Skin epidermis (tissue), 12 donors: ENCODE data around the gene MPPED1.

ENCODE experiments used
- H3K27ac ChIP-seq, 21 experiments: fragments of 200-600 bp; sonication (generic) in 11 of 21; one replicate each; pipeline ENCODE4 v1.5.0; 2020; ENCODE audit warnings: mild to moderate bottlenecking in 3 of 21, inconsistent platforms in 2 of 21, moderate library complexity in 2 of 21
- H3K4me3 ChIP-seq, 7 experiments: fragments of 200-600 bp; sonication (generic) in 2 of 7; one replicate each; pipeline ENCODE4 v1.5.0; 2020; ENCODE audit warnings: inconsistent platforms in 2 of 7, mild to moderate bottlenecking in 2 of 7, moderate library complexity in 1 of 7

Gene MPPED1

GRCh38 chr22:43546186-43546585 is 134.4 kb downstream of the MPPED1 start:
- Histone ChIP-seq H3K27ac (no peak overlapping the region), H3K4me3 (no peak overlapping the region)

DNA sequence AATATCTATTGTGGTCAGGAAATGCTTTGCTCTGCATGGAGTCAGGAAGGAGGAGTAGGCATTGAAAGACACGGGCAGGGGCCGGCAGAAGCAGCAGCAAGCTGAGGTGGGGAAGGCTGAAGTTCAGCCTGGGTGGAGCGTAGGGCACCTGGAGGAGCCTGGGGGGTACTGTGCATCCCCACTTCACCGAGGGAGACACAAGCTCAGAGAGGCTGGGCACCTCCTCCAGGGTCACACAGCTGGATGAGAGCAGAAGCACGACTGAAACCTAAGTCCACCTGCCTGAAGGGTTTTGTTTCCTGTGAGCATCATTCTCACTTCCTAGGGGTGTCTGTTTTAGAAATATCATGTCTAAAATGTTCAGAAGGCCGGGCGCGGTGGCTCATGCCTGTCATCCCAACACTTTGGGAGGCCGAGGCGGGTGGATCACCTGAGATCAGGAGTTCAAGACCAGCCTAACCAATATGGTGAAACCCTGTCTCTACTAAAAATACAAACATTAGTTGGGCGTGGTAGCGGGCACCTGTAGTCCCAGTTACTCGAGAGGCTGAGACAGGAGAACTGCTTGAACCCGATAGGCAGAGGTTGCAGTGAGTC is 138.3 kb downstream of the MPPED1 start:
- Histone ChIP-seq H3K27ac (no peak overlapping the region), H3K4me3 (no peak overlapping the region)

DNA sequence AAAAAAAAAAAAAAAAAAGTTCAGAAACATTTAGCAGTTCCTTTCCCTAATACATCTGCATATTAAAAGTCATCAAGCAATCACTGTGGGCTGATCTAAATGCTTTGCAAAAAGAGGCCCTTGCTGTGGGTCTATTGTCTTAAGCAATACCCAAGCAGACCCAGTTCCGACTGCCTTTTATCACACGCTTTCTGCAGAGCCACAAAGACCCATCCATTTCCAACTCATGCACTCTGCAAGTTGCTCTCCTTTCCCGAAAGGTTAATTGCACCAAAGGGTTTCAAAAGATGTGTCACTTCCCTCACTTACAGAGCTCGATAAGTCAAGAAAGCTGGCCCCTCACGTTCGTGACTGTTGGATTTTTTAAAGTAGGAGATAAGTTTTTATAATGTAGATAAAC is 138.9 kb downstream of the MPPED1 start:
- Histone ChIP-seq H3K4me3 (no peak overlapping the region), H3K27ac (no peak overlapping the region)

GRCh38 chr22:43553451-43554258 is 141.8 kb downstream of the MPPED1 start:
- Histone ChIP-seq H3K4me3 (no peak overlapping the region), H3K27ac (no peak overlapping the region)

- H3K27ac ChIP-seq = no peak overlapping the region
- H3K4me3 ChIP-seq = no peak overlapping the region
Observed at GRCh38 chr22:43554259-43554636, 142.4 kb downstream of the MPPED1 start.

DNA sequence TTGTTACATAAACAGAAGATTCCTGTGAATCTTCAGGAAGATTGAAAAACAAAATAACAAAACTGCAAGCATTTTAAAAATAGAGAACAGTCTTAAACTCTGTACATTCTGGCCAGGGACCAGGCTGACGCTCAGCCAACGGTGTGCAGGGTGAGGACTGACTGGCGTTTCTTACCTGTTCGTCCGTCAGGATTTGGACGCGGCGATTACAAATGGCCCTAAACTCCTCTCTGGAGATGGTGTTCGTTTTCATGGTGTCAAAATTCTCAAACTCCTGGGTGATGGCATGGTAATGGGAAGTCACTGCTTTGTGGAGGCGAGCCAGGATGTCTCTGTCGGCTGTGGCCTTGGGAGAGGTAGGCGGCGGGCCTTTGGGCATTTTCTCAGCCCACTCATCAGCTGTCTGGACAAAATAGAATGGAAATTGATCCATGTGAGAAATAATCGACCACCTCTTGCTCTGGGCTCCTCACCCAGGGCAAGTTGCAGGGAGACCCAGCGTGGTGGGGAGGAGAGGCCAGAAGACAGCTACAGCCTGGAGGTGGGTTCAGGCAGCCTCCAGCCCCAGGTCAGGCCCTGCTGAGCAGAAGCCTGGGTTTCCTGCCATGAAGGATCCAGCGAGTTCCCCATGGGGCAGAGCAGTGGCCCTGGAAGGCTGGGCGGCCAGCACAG is 143.0 kb downstream of the MPPED1 start:
- Histone ChIP-seq H3K4me3 (no peak overlapping the region), H3K27ac (no peak overlapping the region)

- H3K4me3 ChIP-seq = no peak overlapping the region
- no peak overlapping the region for H3K27ac ChIP-seq
Observed at GRCh38 chr22:43555561-43556515, 144.0 kb downstream of the MPPED1 start.
